ENCODE data around the gene MCF2.

GRCh38 chrX:139702658-139703057 is 5.3 kb downstream of the MCF2 start:
- TF ChIP-seq POLR2AphosphoS5 (IDR thresholded peaks at IDR 0.05) (no peak), CTCF (IDR thresholded peaks at IDR 0.05) (no peak)
